GM13977 (cell line): Measurements from ENCODE around the gene OR4D11.
"Not testable (repeated sequence)": the region's sequence is repeated elsewhere in the genome, so short reads cannot be mapped to it uniquely, and the experiment has no call there.

Experiments
- DNase-seq: peaks from one replicate; pipeline ENCODE4 v3.0.0; 2012; ENCODE audit warnings: low spot score
- CTCF ChIP-seq: IDR thresholded peaks from 2 replicates; pipeline ENCODE4 v1.5.1; 2012; ENCODE audit warnings: mild to moderate bottlenecking, control low read depth; ENCODE audit not compliant: insufficient read depth; ENCODE audit errors: extremely low read depth, missing control alignments
- in situ Hi-C: fragments of 300-500 bp; cut with MboI; formaldehyde crosslinking; loops from one replicate; pipeline ENCODE4 v1.12.0; 2022; ENCODE audit warnings: low sequenced_read_pairs, low pct_unique_long_range_greater_than_20kb, mixed read lengths, inconsistent platforms; ENCODE audit not compliant: unreplicated experiment

OR4D11 gene

GRCh38 chr11:59479906-59480305 is 23.5 kb upstream of the OR4D11 start:
- no peak for DNase-seq
- in situ Hi-C loops: no loop called here

GRCh38 chr11:59480359-59480758 is 23.0 kb upstream of the OR4D11 start:
- DNase-seq: no peak
- no peak for TF ChIP-seq CTCF
- in situ Hi-C loops: no loop called here

More at GRCh38 chr11:59479906-59480305, 23.5 kb upstream of the OR4D11 start:
- TF ChIP-seq CTCF: no peak

- in situ Hi-C loops: no loop called here
- DNase-seq: peak; percentile 15
- no peak for TF ChIP-seq CTCF
These were observed 1.4 kb upstream of the OR4D11 start for GRCh38 chr11:59501931-59502330.

GRCh38 chr11:59510941-59511589 is 7.7 kb downstream of the OR4D11 start, which contains the start of gene OR4D9:
Gene OR4D9, plus strand, starts transcription at chr11:59511539. Its CDS starts 3,374 bp downstream, at chr11:59514913.
- TF ChIP-seq CTCF: no peak
- in situ Hi-C loops: no loop called here
- DNase-seq: no peak

GRCh38 chr11:59511675-59512074 is 8.3 kb downstream of the OR4D11 start:
- TF ChIP-seq CTCF: no peak
- in situ Hi-C loops: no loop called here
- no peak for DNase-seq

GRCh38 chr11:59520139-59520538 is 16.8 kb downstream of the OR4D11 start:
- in situ Hi-C loops, DNase-seq: not testable (repeated sequence)

GRCh38 chr11:59520741-59521140 is 17.4 kb downstream of the OR4D11 start:
- no peak for TF ChIP-seq CTCF
- in situ Hi-C loops: no loop called here
- DNase-seq: no peak
